ENCODE data around the gene DOCK2. TPM values are rescaled to one million over a fixed set of nuclear protein-coding genes. Genes with fewer than 3 reads are reported as not detected.

Gene DOCK2
- total and polyA plus RNA-seq, 2 donors from 2014 or later = 1.0 to 42.0 TPM

DNA sequence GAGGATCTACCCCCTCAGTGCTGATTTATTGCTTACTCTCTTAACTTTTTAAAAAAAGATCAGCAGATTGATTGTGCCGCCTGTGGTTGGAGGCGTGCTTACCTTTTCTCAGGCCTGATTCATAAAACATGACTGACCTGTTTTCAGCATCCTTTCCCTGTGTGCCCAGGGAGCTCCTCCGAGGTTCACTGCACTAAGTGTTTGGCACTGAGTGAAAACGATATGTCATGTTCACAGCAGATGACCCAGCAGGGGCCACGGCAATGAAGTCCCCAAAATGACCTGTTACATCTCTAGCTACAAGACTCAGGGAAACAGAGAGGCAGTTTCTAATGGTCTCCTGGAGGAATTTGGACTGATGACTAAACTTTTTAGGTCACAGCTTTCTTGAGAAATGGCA, 273.3 kb downstream of the DOCK2 start:
- Histone ChIP-seq H3K4me3 (ENCODE audit: low read length in 3 of 3) (no peak overlapping the region), H3K27ac (ENCODE audit: low read depth in 2 of 2, low read length in 2 of 2) (no peak overlapping the region), H3K4me1 (ENCODE audit: control insufficient read depth in 2 of 3, insufficient read depth in 2 of 3, low read depth in 1 of 3, low read length in 3 of 3) (no peaks in the 10 kb centered on the region), H3K9me3 (ENCODE audit: control insufficient read depth in 2 of 3, insufficient read depth in 1 of 3, low read length in 3 of 3) (no peaks in the 10 kb centered on the region), H3K27me3 (ENCODE audit: control insufficient read depth, insufficient read depth, low read length) (no peaks in the 10 kb centered on the region), H3K9ac (ENCODE audit: low read length in 3 of 3) (no peak overlapping the region), H3K36me3 (ENCODE audit: control insufficient read depth in 2 of 3, insufficient read depth in 3 of 3, low read length in 3 of 3) (no peaks in the 10 kb centered on the region)
- FAIRE-seq = no peak
- DNase-seq = no peak
- TF ChIP-seq, protein P1, sequence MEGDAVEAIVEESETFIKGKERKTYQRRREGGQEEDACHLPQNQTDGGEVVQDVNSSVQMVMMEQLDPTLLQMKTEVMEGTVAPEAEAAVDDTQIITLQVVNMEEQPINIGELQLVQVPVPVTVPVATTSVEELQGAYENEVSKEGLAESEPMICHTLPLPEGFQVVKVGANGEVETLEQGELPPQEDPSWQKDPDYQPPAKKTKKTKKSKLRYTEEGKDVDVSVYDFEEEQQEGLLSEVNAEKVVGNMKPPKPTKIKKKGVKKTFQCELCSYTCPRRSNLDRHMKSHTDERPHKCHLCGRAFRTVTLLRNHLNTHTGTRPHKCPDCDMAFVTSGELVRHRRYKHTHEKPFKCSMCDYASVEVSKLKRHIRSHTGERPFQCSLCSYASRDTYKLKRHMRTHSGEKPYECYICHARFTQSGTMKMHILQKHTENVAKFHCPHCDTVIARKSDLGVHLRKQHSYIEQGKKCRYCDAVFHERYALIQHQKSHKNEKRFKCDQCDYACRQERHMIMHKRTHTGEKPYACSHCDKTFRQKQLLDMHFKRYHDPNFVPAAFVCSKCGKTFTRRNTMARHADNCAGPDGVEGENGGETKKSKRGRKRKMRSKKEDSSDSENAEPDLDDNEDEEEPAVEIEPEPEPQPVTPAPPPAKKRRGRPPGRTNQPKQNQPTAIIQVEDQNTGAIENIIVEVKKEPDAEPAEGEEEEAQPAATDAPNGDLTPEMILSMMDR (IDR thresholded peaks at IDR 0.05; ENCODE audit: borderline replicate concordance, extremely low read depth, insufficient read depth) = no peak
- intact Hi-C loops (cut with DNase I) = no loop called here

DNA sequence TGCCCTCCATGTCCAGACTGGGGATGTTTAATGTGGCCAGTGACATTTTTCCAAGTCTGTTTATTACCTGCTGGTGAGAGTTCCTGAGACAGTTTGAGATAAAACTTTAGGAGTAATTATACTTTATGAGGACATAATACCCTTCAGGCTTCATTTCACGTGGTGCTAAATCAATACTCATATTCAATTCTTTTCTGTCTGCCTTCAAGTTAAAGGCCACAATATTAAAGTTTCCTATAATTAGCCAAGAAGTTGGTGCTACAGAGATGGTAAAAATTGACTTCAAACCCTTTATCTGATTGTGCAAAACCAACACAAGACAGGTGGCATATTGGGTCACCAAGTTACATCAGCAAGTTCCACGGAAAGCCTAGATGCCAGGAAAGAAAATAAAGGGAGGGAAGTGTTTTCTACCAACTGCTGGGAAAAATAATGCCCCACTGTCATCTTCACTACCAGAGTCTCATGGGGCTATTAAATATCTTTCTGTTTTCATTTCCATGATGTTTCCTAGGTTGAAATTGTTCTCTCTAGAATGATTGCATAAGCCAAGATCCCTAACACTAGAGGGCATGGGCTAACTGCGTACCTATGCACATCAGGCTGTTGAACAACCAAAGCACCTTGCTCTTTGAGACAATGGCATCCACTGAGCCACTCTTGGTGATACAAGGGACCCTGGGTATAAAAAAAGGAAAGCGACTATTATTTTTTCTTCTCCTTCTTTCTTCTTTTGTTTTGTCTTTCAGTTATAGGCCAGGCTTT, 274.6 kb downstream of the DOCK2 start:
- FAIRE-seq = no peak
- DNase-seq = no peak
- Histone ChIP-seq H3K9ac (ENCODE audit: low read length in 3 of 3) (no peak overlapping the region), H3K27ac (ENCODE audit: low read depth in 2 of 2, low read length in 2 of 2) (no peak overlapping the region), H3K27me3 (ENCODE audit: control insufficient read depth, insufficient read depth, low read length) (no peaks in the 10 kb centered on the region), H3K4me3 (ENCODE audit: low read length in 3 of 3) (no peak overlapping the region), H3K9me3 (ENCODE audit: control insufficient read depth in 2 of 3, insufficient read depth in 1 of 3, low read length in 3 of 3) (no peaks in the 10 kb centered on the region), H3K4me1 (ENCODE audit: control insufficient read depth in 2 of 3, insufficient read depth in 2 of 3, low read depth in 1 of 3, low read length in 3 of 3) (no peaks in the 10 kb centered on the region), H3K36me3 (ENCODE audit: control insufficient read depth in 2 of 3, insufficient read depth in 3 of 3, low read length in 3 of 3) (no peaks in the 10 kb centered on the region)
- TF ChIP-seq, protein P1 (IDR thresholded peaks at IDR 0.05; ENCODE audit: borderline replicate concordance, extremely low read depth, insufficient read depth) = peak; percentile 37
- intact Hi-C loops (cut with DNase I) = no loop called here

DNA sequence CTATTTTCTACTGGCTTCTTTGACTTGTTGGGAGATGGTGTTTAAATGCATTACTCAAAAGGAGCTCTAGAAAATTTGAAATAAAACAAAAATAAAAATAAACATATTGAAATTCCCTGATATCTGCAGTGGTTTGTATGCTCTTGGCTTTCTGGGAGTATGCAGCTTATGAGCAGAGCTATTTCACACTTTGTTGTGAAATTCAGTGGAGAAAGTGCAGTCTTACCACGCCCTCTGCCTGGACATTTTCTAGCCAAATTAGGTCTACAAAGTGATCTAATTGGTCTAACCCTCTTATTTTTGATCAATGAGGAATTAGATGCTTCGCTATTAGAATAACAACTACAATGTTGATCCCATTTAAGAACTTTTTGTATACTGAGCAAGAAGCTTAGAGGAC, 276.4 kb downstream of the DOCK2 start:
- no peak overlapping the region for H3K4me3 ChIP-seq (ENCODE audit: low read length in 3 of 3)
- H3K4me1 ChIP-seq (ENCODE audit: control insufficient read depth in 2 of 3, insufficient read depth in 2 of 3, low read depth in 1 of 3, low read length in 3 of 3) = no peaks in the 10 kb centered on the region
- intact Hi-C loops (cut with DNase I) = no loop called here
- H3K27me3 ChIP-seq (ENCODE audit: control insufficient read depth, insufficient read depth, low read length) = no peaks in the 10 kb centered on the region
- no peak overlapping the region for H3K9ac ChIP-seq (ENCODE audit: low read length in 3 of 3)
- H3K27ac ChIP-seq (ENCODE audit: low read depth in 2 of 2, low read length in 2 of 2) = no peak overlapping the region
- FAIRE-seq (no peak), DNase-seq (no peak)
- H3K9me3 ChIP-seq (ENCODE audit: control insufficient read depth in 2 of 3, insufficient read depth in 1 of 3, low read length in 3 of 3) = no peaks in the 10 kb centered on the region
- no peaks in the 10 kb centered on the region for H3K36me3 ChIP-seq (ENCODE audit: control insufficient read depth in 2 of 3, insufficient read depth in 3 of 3, low read length in 3 of 3)
- TF ChIP-seq, protein P1 (IDR thresholded peaks at IDR 0.05; ENCODE audit: borderline replicate concordance, extremely low read depth, insufficient read depth) = no peak

All from kidney (tissue), 14 donors.